ENCODE measurements around the gene CCNJL.

CCNJL gene

DNA sequence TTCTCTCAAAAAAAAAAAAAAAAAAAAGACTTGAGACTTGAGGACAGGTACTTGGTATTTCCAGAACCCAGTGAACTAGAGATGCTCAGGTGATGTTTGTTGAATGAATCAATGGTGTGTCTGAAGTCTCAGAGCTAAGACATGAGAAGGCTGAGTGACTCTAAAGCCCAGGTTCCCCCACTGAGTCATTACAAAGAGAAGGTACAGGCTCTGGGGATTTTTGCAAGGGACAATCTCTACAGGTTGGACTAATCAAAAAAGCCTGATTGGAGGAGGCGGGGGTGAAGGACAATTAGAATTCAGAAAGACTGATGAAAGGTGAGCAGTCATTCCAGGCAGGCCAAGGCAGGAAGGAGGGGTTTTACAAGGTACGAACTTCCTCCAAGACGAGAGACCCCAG is 91.3 kb downstream of the CCNJL start:
- no peak for DNase-seq

DNA sequence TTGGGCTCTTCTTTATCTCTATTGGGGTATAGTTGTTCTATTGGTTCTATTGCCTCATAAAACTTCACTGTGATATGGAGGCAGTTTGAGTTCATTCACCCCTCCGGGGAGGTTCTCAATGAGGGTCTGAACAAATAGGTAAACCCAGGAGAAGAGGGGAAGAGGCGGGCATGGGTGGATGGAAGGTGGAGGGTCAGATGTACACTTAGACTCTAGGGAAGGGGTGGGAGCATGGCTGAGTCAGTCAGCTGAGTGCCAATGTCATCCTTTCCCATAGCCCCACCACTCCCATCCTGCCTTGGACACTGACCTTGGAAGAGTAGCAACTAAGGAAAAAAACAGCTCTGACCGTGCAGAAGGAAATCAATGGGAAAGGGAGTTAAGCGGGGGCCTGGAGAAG is 93.0 kb downstream of the CCNJL start:
- no peak for DNase-seq

DNA sequence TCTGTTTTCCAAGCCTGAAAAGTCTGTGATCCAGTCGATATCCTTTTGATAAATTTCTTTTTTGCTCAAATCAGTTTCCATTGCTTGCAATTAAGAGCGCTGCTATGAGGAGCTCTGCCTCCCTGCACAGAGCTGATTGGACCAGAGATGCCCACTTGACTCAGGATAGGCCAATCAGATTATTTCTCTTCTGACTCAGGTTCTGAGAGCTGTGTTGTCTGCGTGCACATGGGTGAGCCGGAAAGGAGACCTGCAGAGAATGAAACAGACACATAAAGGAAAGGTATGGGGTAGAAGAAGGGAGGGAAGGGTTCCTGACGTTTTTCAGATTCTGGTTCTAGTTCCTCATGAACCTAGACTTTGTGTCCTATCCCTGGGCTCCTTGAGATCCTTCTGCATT is 98.8 kb downstream of the CCNJL start:
- DNase-seq = no peak

DNA sequence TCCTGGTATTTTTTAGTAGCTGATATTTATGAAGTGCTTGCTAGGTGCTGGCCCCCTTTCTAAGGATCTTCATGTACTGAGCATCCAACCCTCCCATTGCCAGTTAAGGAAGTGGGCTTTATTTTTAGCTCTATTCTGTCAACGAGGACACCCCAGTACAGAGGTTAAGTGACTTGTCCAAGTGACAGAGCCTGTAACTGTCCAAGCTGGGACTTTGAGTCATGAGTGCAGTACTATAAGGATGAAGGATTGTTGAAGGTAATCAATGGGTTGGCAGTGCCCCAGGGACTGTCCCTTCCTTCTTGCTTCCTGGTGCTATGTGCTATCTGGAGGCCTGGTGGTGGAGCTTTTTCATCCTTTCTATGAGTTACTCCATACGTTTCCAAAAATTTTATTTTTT is 101.0 kb downstream of the CCNJL start:
- DNase-seq = no peak

DNA sequence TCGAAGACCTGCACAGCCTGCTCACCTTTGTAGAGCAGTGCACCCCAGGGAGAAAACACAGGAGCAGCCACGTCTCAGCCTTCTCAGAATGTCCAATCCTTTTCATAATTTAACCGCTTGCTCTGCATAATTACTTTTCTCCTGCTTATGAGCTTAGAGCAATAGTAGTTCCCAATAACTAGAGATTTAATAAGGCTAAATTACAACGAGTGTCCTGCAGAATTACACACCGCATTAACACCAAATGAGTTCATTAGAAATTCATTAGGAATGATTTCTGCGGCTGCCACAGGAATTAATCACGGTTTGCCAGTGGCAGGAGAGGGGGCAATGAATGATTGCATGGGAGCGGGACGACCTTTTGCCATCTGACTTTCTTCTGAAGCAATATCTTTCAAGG is 101.8 kb downstream of the CCNJL start:
- DNase-seq = no peak

DNA sequence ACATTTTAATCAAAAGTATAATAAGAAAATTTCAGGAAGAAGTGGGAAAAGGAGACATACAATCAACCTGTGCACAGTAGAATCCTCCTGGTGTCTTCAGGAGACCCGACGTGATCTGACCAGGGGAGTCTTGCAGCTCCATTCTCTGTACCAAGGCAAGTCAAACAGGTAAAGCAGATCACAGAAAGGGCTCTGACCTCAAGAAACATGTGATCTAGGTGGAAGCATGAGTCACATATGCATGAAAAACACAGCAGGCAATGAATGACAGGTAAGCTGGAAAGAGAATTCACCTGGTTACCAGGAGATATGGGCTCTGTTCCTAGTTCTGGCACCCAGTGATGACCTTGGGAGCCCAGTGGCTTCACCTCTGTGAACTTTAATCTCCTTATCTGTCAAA is 102.4 kb downstream of the CCNJL start:
- DNase-seq = no peak

DNA sequence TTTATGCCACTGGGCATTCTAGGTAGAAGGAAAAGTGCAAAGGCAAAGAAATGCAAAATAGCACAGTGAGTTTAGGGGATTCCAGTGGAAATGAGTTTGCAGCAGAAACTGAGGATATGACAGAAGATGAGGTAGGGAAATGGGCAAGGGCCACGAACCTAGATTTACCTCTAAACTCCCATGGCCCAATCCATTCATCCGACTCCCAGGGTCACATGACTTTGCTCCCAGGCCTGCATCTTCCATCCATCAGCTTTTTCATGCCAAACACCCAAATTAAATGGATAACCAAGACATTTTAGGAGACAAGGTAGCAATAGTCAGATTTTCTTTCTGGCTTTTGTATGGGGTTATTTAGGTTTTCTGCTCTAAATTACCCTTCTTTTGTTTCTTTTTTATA is 105.3 kb downstream of the CCNJL start:
- DNase-seq = no peak

All from fibroblast of skin of abdomen (primary cell).